ENCODE results near the gene COLGALT1. TPM values are rescaled to one million over a fixed set of nuclear protein-coding genes. Genes with fewer than 3 reads are reported as not detected.
A peak's percentile ranks its signal among the peaks of the same experiment; 100 is the strongest.
"Not testable (repeated sequence)": the region's sequence is repeated elsewhere in the genome, so short reads cannot be mapped to it uniquely, and the experiment has no call there.

COLGALT1 gene
- total RNA-seq, 2 donors from 2014 or later: 69.1 to 86.7 TPM

DNA sequence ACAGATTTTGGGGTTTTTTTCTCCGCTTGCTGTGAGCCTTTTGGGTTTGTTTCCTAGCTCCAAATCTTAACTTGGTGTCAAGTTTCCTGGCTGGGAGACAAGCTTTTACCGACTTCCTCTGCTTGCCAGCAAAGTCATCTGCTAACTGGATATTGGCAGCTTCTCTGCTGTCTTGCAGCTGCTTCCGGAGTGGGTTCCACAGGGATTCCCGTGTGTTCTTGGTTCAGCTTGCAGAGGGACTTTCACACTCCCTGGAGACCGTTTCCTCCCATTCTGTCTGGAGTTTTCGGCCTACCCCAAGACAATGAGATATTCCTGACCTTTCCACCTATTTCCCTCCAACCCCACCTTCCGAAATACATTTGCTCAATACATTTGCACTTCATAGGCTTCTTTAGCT, 2.2 kb upstream of the COLGALT1 start:
- intact Hi-C loops (cut with DNase I): no loop called here

DNA sequence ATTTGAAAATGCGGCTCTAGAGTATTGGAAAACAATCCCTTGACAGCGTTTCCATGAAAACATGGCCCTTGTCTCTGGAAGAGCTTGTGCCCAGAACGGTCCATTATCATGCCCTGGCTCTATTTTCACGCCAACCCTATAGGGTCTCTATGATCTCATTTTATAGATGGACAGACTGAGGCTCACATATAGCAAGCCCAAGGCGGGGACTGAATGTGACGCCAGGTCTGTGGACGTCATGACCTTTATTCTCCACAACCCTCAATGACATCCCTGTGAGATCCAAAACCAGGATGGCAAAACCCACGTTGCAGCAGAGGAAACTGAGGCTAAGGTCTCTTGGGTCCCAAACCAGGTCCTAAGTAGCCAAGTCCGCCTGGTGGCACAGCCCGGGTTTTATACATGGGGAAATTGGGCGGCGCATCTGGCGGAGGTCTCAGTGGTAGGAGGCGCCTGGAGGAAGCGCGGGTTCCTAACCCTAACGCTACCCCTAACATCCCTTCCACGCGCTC, 425 bp upstream of the COLGALT1 start:
- no peak for DNase-seq (ENCODE audit: low spot score)
- intact Hi-C loops (cut with DNase I): no loop called here

More for the DNA sequence above, 2.2 kb upstream of the COLGALT1 start:
- peak; percentile 87 for DNase-seq (ENCODE audit: low spot score)

DNA sequence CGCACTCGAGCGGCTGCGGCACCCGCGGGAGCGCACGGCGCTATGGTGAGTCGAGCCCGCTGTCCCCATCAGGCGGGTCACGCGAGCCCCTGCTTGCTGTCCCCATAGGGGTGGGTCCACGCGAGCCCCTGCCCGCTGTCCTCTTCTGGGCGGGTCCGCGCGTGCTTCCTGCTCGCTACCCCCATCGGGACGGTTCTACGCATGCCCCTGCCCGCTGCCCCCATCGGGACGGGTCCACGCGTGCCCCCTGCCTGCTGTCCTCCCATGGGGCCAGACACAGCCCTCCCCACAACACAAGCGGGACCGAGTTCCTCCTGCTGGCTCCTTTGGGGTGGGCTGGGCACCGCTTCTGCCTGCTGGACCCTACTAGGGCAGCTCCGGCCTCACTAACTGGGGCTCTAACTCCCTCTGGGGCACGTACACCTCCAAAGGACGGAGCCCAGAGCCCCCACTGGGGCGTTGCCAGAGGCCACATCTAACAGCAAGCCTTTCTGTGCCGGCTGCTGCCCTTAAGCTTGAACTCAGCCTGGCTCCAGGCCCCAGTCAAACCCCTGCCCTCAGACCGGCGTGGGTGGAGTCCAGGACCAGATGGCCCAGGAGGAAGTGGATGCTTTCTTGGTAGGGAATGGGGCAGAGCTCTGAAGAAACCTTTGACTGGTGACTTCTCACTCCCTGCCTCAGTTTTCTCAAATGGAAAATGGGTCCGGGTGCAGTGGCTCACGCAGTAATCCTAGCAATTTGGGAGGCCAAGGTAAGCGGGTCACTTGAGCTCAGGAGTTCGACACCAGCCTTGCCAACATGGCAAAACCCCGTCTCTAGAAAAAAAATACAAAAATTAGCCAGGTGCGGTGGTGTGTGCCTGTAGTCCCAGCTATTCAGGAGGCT, 722 bp downstream of the COLGALT1 start:
- DNase-seq (ENCODE audit: low spot score): peak; percentile 91
- intact Hi-C loops (cut with DNase I): no loop called here

DNA sequence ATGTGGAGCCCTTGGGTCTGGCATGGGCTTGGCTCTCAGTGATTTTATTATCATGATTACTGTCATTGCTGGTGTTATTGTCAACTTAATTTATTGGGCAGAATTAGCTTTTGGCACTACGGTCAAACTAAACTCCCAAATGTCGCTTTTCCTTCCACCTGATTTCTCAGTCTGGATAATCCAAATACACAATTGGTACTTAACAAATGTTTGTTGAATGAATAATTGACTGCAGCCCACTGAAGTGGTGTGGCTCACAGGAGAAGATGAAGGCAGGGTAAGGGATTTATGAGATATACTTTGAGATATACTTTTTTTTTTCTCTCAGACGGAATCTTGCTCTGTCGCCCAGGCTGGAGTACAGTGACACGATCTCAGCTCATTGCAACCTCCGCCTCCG, 1.5 kb downstream of the COLGALT1 start:
- DNase-seq (ENCODE audit: low spot score): no peak
- intact Hi-C loops (cut with DNase I): no loop called here

DNA sequence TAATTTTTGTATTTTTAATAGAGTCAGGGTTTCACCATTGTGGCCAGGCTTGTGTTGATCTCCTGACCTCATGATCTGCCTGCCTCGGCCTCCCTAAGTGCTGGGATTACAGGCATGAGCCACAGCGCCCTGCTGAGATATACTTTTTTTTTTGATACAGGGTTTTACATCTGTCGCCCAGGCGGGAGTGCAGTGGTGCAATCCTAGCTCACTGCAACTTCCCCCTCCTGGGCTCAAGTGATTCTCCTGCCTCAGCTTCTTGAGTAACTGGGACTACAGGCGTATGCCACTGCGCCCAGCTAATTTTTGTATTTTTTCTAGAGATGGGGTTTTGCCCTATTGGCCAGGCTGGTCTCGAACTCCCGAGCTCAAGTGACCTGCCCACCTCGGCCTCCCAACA, 2.0 kb downstream of the COLGALT1 start:
- DNase-seq (ENCODE audit: low spot score): no peak
- intact Hi-C loops (cut with DNase I): no loop called here

DNA sequence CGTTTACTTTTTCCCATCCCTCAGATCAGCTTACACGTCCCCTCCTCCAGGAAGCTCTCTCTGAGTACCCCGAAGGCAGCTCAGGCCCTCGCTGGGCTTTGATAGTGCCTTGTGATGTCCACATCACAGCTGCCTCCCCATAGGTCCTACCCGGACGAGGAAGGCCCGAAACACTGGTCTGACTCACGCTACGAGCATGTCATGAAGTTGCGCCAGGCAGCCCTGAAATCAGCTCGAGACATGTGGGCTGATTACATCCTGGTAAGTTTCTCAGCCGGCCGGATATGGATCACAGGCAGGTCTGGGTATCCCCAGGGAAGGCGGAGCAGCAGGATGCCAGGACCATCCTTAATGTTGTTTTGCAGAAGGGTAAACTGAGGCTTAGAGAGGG, 4.8 kb downstream of the COLGALT1 start:
- peak; percentile 87 for DNase-seq (ENCODE audit: low spot score)
- intact Hi-C loops (cut with DNase I): no loop called here

DNA sequence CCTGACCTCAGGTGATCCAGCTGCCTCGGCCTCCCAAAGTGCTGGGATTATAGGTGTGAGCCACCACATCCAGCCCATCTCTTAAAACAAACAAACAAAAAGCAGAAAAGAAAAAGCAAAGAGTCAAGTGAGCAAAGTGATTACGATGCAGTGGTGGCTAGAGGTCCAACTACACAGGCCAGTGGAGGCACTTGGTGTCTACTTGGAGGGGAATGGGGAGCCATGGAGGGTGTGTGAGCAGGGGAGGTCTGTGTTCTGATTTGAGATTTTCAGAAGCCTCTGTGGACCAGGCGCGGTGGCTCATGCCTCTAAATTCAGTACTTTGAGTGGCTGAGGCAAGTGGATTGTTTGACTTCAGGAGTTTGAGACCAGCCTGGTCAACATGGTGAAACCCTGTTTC, 6.6 kb downstream of the COLGALT1 start:
- no peak for DNase-seq (ENCODE audit: low spot score)
- intact Hi-C loops (cut with DNase I): no loop called here

DNA sequence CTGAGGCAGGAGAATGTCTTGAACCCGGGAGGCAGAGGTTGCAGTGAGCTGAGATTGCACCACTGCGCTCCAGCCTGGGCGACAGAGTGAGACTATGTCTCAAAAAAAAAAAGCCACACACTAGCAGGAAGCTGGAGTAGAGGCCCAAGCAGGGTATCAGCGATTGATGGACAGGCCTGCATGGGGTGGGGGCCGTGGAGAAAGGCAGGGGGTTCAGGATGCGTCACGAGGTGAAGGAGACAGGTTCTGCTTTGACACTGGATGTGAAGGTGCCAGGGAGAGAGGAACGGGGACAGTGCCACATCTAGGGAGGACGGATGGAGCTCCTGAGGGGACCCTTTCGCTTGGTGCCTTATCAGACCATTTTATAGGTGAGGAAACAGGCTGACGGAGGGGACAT, 7.1 kb downstream of the COLGALT1 start:
- no peak for DNase-seq (ENCODE audit: low spot score)

DNA sequence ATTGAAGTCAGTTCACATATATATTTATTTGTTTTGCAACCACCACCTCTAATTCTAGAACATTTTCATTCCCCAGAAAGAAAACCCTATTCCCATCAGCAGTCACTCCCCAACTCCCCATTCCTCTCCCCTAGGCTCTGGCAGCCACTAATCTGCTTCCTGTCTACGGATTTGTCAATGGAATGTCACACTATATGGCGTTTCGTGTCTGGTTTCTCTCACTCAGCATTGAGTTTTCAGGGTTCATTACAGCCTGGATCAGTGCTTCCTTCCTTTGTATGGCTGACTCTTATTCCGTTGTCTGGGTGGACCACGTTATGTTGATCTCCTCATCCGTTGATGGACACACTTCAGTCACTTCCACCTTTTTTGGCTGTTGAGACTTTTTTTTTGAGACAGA, 9.3 kb downstream of the COLGALT1 start:
- DNase-seq (ENCODE audit: low spot score): no peak
- intact Hi-C loops (cut with DNase I): no loop called here

More for the DNA sequence above, 7.1 kb downstream of the COLGALT1 start:
- intact Hi-C loops (cut with DNase I): no loop called here

DNA sequence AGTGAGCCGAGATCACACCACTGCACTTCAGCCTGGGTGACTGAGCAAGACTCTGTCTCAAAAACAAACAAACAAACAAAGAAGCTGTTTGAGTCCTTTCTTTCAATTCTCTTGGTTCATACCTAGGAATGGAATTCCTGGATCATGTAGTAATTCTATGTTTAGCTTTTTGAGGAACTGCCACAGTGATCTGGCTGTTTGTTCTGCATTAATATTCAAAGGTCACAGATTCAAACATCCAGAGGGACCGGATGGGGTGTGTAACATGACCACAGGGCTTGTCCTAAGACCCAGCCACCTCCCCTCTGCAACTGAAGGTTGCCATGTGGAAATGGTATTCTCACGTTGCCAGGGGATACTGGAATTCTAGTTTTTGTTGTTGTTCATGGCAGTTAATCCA, 10.2 kb downstream of the COLGALT1 start:
- no peak for DNase-seq (ENCODE audit: low spot score)
- intact Hi-C loops (cut with DNase I): no loop called here

DNA sequence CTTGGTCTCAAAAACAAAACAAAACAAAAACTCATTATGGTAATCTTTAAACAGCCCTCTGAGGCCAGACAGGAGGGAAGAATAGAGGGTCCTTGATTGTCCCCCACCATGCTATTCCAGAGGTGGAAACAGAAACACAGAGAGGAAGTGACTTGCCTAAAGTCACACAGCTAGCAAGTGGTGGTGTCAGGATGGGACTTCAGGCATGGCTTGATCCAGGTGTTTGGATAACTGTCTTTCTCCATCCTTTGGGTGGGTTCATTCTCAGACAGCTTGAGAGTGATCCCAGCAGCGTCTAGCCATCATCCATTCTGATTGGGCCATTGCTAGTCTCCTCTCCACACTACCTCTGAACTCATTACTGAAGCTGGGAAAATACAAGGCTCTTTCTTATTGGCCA, 12.5 kb downstream of the COLGALT1 start:
- intact Hi-C loops (cut with DNase I): no loop called here

DNA sequence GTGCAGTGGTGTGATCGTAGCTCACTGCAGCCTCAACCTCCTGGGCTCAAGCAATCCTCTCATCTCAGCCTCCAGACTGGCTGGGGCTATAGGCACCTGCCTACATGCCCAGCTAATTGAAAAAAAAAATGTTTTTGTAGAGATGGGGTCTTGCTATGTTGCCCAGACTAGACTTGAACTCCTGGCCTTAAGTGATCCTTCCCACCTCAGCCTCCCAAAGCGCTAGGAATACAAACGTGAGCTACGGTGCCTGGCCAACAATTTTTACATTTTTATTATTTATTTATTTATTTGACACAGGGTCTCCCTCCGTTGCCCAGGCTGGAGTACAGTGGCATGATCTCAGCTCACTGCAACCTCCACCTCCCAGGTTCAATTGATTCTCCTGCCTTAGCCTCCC, 14.8 kb downstream of the COLGALT1 start:
- DNase-seq (ENCODE audit: low spot score); intact Hi-C loops (cut with DNase I): not testable (repeated sequence)

More for the DNA sequence above, 12.5 kb downstream of the COLGALT1 start:
- DNase-seq (ENCODE audit: low spot score): no peak

DNA sequence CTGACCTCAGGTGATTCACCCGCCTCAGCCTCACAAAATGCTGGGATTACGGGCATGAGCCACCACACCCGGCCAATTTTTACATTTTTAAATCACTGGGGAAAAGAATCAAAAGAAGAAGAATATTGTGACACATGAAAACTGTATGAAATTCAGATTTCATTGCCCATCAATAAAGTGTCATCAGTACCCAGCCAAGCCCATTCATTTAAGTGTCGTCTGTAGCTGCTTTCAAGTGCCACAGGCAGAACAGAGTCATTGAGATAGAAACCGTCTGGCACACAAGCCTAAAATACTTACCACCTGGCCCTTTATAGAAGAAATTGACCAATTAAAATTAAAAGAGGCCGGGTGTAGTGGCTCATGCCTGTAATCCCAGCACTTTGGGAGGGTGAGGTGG, 15.3 kb downstream of the COLGALT1 start:
- intact Hi-C loops (cut with DNase I): no loop called here
- DNase-seq (ENCODE audit: low spot score): no peak

DNA sequence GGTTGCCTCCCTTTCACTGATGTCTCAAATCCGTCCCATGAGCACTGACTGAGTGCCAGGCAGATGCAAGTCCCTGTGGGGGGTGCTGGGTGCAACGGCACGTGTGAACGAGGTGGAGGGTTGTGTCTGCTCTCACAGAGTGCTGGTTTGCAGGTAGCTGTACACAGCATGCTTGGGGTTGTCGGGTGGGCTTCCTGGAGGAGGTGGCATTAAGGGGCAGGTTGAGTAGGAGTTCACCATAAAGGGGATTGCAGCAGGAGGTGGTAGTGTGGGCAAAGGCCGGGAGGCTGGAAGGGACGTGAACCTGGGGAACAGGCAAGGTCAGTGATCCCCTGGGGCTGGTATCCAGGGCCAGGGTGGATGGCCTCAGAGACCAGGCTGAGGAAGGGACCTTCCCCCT, 17.2 kb downstream of the COLGALT1 start:
- DNase-seq (ENCODE audit: low spot score): no peak
- intact Hi-C loops (cut with DNase I): no loop called here

DNA sequence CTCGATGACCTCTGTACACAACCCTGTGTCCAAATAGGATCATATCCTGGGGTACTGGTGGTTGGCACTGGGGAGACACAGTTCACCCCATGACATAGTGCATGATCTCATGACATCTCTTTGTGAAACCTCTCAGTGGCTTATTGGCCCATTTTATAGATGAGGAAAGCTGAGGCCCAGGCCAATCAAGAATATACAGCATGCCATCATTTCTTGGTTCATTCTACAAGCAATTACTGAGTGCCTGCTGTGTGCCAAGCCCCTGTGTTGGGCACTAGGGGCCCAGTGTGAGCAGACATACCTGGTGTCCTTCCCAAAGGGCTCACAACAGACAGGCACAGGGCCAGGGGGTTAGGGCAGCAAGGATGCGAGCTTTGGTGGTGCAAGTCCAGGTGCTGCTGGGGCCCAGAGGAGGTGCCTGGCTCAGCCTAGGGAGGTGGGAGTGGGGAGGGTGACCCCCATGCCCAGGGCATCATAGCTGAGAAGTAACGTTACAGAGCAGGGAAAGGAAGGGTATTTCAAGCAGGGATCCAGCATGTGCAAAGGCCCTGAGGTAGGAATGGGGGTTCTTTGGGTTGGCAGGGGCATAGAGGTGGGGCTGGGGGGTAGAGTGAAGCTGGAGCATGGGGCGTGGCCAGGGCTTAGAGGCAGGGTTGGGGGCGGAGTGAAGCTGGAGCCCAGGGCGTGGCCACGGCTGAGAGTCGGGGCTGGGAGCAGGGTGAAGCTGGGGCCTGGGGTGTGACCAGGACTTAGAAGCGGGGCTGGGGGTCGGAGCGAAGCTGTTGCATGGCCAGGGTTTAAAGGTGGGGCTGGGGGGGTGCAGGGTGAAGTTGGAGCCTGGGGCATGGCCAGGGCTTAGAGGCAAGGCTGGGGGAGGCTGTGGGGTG, 20.7 kb downstream of the COLGALT1 start:
- intact Hi-C loops (cut with DNase I): no loop called here
- no peak for DNase-seq (ENCODE audit: low spot score)

DNA sequence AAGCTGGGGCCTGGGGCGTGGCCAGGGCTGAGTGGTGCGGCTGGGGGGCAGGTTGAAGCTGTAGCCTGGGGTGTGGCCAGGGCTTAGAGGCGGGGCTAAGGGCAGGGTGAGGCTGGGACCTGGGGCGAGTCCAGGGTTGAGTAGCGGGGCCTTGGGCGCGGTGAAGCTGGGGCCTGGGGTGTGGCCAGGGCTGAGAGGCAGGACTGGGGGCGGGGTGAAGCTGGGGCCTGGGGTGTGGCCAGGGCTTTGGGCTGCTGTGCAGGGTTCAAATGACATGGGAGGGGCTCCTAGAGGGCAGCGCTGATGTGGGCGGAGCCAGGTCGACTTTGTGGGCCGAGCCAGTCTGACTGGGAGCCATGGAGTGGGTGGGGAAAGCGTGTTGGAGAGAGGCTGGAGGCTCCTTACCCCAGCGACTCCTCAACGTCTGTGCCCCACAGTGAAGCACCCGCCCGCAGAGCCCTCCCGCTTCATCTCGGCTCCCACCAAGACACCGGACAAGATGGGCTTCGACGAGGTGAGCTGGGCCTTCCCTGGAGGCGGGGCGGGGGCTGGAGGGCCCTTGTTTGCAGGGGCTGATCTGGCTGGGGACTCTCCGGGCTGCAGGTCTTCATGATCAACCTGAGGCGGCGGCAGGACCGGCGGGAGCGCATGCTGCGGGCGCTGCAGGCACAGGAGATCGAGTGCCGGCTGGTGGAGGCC, 21.5 kb downstream of the COLGALT1 start:
- intact Hi-C loops (cut with DNase I): no loop called here

DNA sequence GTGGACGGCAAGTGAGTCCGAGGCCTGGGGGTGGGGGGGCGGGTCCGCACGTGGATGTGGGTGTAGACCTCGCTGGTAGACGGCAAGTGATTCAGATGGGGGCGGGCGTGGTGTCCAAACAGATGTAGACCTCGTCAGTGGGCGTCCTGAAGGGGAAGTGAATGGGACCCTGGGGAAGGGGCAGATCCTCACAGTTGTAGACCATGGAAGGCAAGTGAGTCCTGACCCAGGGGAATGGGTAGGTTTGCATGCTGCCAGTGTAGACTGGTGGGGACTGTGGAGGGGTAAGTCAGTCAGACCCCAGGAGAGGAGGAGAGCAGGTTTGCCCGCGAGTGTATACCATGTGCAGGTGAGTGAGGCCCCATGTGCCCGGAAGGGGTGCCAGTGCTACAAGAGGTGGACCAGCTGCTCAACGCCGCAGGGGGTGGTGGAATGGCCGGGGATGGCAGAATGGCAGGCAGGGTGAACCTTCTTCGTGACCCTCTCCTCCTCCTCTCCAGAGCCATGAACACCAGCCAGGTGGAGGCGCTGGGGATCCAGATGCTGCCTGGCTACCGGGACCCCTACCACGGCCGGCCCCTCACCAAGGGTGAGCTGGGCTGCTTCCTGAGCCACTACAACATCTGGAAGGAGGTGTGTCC, 22.1 kb downstream of the COLGALT1 start:
- intact Hi-C loops (cut with DNase I): no loop called here
- DNase-seq (ENCODE audit: low spot score): no peak

More for the DNA sequence above, 21.5 kb downstream of the COLGALT1 start:
- peak; percentile 85 for DNase-seq (ENCODE audit: low spot score)

DNA sequence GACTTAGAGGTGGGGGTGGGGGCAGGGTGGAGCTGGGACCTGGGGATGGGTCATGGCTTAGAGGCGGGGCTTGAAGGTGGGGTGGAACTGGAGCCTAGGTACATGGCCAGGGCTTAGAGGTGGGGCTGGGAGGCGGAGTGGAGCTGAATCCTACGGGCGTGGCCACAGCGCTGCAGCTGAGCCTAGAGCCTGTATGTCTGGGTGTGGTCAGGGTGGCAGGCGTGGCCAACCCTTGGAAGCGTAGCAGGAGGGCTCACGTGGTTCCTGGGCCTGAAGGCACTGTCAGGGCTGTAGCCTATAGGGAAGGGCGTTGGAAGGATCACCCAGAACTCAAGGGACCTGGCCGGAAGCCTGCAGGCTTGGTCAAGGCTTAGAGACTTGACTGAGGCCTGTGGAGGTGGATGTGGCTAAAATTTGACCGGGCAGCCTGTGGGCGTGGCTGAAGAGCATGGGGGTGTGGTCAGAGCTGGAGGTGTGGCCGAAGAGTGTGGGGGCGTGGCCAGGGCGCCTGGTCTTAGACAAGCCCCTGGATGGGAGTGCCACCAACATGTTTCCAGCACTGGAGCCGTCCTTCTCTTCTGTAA, 24.3 kb downstream of the COLGALT1 start:
- intact Hi-C loops (cut with DNase I): no loop called here
- peak; percentile 92 for DNase-seq (ENCODE audit: low spot score)

Measured in posterior vena cava (tissue), 2 donors.